Osteoblast (primary cell): Measurements from ENCODE around the gene TEDC2. TPM values are rescaled to one million over a fixed set of nuclear protein-coding genes. Genes with fewer than 3 reads are reported as not detected.

Experiments
- DNase-seq: peaks from one replicate; pipeline ENCODE4 v3.0.0; 2011; ENCODE audit warnings: low spot score, mixed read lengths; ENCODE audit not compliant: insufficient read length; ENCODE audit errors: missing footprints
- H2AFZ ChIP-seq: 2 replicates; pipeline ENCODE4 v1.6.0; 2011; ENCODE audit warnings: mild to moderate bottlenecking, low read length
- H3K27ac ChIP-seq: 2 replicates; pipeline ENCODE4 v1.5.1; 2011; ENCODE audit warnings: mild to moderate bottlenecking, low read depth, low read length, moderate library complexity
- H3K27me3 ChIP-seq: 2 replicates; pipeline ENCODE4 v1.6.0; 2012; ENCODE audit warnings: mild to moderate bottlenecking, control low read depth, inconsistent platforms, low read length, moderate library complexity; ENCODE audit not compliant: insufficient read depth
- H3K36me3 ChIP-seq: 2 replicates; pipeline ENCODE4 v1.5.1; 2011; ENCODE audit warnings: mild to moderate bottlenecking, low read length, control low read depth, moderate library complexity; ENCODE audit not compliant: insufficient read depth
- H3K4me1 ChIP-seq: 2 replicates; pipeline ENCODE4 v1.5.1; 2011; ENCODE audit warnings: mild to moderate bottlenecking, low read length, control low read depth, moderate library complexity; ENCODE audit not compliant: insufficient read depth
- H3K4me2 ChIP-seq: 2 replicates; pipeline ENCODE4 v1.6.0; 2011; ENCODE audit warnings: mild to moderate bottlenecking, low read length; ENCODE audit not compliant: insufficient read depth
- H3K4me3 ChIP-seq: fragments of 200-600 bp; sonication (generic); 3 replicates; pipeline ENCODE4 v1.5.1; 2012; ENCODE audit warnings: mild to moderate bottlenecking, low read length, inconsistent platforms; ENCODE audit not compliant: insufficient read depth
- H3K79me2 ChIP-seq: 2 replicates; pipeline ENCODE4 v1.6.0; 2012; ENCODE audit warnings: mild to moderate bottlenecking, low read length, control low read depth, inconsistent platforms; ENCODE audit not compliant: insufficient read depth
- H3K9me3 ChIP-seq: 2 replicates; pipeline ENCODE4 v1.5.1; 2011; ENCODE audit warnings: low read depth, low read length, control low read depth
- H4K20me1 ChIP-seq: 2 replicates; pipeline ENCODE4 v1.6.0; 2012; ENCODE audit warnings: mild to moderate bottlenecking, low read length, control low read depth; ENCODE audit not compliant: insufficient read depth
- CTCF ChIP-seq: IDR thresholded peaks from 2 replicates; pipeline ENCODE4 v1.5.1; 2011; ENCODE audit warnings: mild to moderate bottlenecking, low read depth, low read length, moderate library complexity; ENCODE audit errors: extremely low read depth
- total RNA-seq: library from RNA; depleted of rRNA; stranded (reverse); fragments of >200 nt; gene quantifications from 2 replicates; pipeline ENCODE4 v1.2.3, GENCODE V29; 2012

The TEDC2 gene
- total RNA-seq, 1 donor = 5.1 TPM

GRCh38 chr16:2460916-2461315 lies 1.0 kb downstream of the TEDC2 start:
- DNase-seq = no peak
- H3K4me2 ChIP-seq = peak overlapping the region; percentile 97
- no peak for TF ChIP-seq CTCF
- H3K79me2 ChIP-seq = no peaks in the 10 kb centered on the region
- no peaks in the 10 kb centered on the region for H3K27me3 ChIP-seq
- H3K9me3 ChIP-seq = no peaks in the 10 kb centered on the region
- H3K27ac ChIP-seq = no peak overlapping the region
- H3K36me3 ChIP-seq = peaks cover 17% of the 10 kb centered on the region
- peak overlapping the region; percentile 81 for H3K4me3 ChIP-seq
- H4K20me1 ChIP-seq = no peaks in the 10 kb centered on the region
- H3K4me1 ChIP-seq = peaks cover 8% of the 10 kb centered on the region
- H2AFZ ChIP-seq = no peak overlapping the region

DNA sequence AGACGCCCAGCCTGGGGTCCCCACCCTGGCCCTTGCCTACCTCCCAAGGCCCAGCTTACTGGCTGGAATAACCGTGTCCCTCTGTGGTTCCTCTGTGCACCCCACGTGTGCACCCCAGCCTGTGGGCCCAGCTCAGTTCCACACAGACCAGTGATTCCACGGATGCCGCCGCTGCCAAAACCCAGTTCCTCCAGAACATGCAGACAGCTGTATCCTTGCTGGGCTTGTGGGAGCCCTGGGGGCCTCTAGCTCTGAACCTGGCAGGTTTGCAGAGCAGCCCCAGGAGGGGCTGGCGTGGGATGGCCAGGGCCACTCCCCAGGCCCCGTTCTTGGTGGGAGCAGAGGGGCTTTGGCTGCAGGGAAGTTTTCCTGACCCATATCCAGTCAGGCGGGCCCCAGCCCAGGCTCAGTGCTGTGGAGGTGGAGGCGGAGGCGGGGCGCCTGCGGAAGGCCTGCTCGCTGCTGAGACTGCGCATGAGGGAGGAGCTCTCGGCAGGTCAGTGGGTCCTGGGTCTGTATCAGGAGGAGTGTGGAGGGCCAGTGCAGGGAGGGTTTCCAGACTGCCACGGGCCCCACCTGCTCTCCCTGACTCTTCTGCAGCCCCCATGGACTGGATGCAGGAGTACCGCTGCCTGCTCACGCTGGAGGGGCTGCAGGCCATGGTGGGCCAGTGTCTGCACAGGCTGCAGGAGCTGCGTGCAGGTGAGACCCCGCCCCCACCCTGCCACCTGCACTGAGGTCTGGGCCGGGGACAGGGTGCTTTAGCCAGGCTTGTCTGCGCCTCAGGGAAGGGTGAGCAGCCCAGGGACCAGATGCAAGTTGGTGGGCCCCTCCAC lies 2.3 kb downstream of the TEDC2 start:
- Histone ChIP-seq H2AFZ (no peak overlapping the region), H3K79me2 (no peaks in the 10 kb centered on the region), H4K20me1 (no peaks in the 10 kb centered on the region), H3K4me3 (no peak overlapping the region), H3K9me3 (no peaks in the 10 kb centered on the region), H3K4me2 (no peak overlapping the region), H3K27ac (no peak overlapping the region), H3K27me3 (no peaks in the 10 kb centered on the region), H3K36me3 (peaks cover 4% of the 10 kb centered on the region), H3K4me1 (peaks cover 10% of the 10 kb centered on the region)
- TF ChIP-seq CTCF = no peak
- DNase-seq = no peak

DNA sequence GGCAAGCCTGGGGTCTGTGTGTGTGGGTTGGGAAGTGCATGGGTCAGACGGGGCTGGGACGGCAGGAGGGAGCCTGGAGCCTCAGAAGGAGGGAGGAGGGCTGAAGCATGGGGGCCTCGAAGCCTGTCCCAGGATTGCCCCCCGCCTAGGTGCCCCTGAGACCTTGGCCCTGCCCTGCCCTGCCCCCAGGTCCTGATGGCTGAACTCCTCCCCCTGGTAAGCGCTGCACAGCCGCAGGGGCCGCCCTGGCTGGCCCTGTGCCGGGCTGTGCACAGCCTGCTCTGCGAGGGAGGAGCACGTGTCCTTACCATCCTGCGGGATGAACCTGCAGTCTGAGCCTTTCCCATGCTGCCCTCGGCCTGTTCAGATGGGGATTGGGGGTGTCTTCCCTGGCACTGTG lies 4.4 kb downstream of the TEDC2 start:
- TF ChIP-seq CTCF = no peak
- no peak for DNase-seq
- no peaks in the 10 kb centered on the region for H3K79me2 ChIP-seq
- no peaks in the 10 kb centered on the region for H3K27me3 ChIP-seq
- H2AFZ ChIP-seq = no peak overlapping the region
- H4K20me1 ChIP-seq = no peaks in the 10 kb centered on the region
- no peak overlapping the region for H3K4me3 ChIP-seq
- no peak overlapping the region for H3K4me2 ChIP-seq
- no peaks in the 10 kb centered on the region for H3K36me3 ChIP-seq
- H3K9me3 ChIP-seq = no peaks in the 10 kb centered on the region
- peaks cover 16% of the 10 kb centered on the region for H3K4me1 ChIP-seq
- H3K27ac ChIP-seq = no peak overlapping the region

DNA sequence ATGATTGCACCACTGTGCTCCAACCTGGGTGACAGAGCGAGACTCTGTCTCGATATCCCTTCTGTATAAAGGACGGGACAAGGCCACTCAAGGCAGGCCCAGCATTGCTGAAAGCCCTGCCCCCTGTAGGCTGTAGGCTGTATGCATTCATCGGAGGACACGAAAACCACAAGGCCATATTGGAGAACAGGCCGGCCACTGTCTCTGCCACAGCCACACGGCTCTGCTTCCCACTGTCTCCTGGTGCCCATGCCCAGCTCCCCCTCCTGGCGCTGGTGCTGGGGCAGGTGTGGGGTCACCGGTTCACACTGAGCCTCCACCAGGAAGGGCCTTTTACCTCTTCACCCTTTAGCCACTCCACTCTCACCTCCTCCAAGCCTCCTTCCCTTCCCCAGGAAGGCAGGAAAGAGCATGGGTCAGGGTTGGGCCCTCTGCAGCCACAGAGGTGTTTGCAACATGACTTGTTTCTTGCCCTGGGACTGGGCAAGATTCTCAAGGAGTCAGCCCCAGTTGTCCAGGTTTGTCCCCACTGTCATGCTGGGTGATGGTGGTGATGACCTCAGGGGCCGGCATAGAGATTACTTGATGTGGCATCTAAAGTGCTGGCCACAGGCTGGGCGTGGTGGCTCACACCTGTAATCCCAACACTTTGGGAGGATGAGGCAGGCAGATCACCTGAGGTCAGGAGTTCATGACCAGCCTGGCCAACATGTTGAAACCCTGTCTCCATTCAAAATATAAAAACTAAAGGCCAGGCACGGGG lies 5.9 kb downstream of the TEDC2 start:
- no peak for DNase-seq
- peaks cover 8% of the 10 kb centered on the region for H3K4me1 ChIP-seq

More for the DNA sequence above, 5.9 kb downstream of the TEDC2 start:
- no peak overlapping the region for H3K27ac ChIP-seq
- H3K27me3 ChIP-seq = no peaks in the 10 kb centered on the region
- no peaks in the 10 kb centered on the region for H4K20me1 ChIP-seq
- TF ChIP-seq CTCF = peak; percentile 35
- no peak overlapping the region for H3K4me3 ChIP-seq
- no peak overlapping the region for H3K4me2 ChIP-seq
- no peaks in the 10 kb centered on the region for H3K9me3 ChIP-seq
- H3K36me3 ChIP-seq = no peaks in the 10 kb centered on the region
- no peaks in the 10 kb centered on the region for H3K79me2 ChIP-seq
- no peak overlapping the region for H2AFZ ChIP-seq
